GM21528 (cell line): ENCODE data around the gene FAM219B.

Experiments used
- ATAC-seq: cut with Tn5 transposase; IDR thresholded peaks from one replicate; pipeline ENCODE4 v1.9.1; 2021; ENCODE audit warnings: mild to moderate bottlenecking, moderate library complexity; ENCODE audit not compliant: unreplicated experiment, low FRiP score

The FAM219B gene

GRCh38 chr15:74851960-74852359 is 54.7 kb downstream of the FAM219B start:
- ATAC-seq: no peak

DNA sequence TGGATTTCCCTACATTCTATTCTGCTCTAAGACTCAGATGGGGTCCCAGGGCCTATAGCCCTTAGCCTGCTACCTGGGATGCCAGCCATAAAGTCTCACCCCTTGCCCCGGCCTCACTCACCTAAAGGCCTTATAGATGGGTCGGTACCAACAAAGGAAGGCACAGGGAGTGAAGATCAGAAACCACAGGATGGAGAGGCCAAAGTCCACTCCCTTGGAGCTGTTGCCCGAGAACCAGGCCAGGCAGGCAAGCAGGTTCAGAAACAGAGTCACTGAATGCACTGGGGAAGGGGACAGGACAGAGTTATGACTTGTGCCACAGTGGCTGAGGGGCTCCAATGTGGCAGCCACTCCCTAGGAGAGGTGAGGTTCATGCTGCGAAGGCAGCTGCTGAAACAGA is 56.3 kb downstream of the FAM219B start:
- ATAC-seq: no peak
